Measurements from ENCODE around the gene CFAP73.

- no peak for TF ChIP-seq CTCF (IDR thresholded peaks at IDR 0.05 in 4 of 5, conservative IDR thresholded peaks at IDR 0.05 in 1 of 5)
- no peak for TF ChIP-seq POLR2A (IDR thresholded peaks at IDR 0.05)
Observed at GRCh38 chr12:113207613-113208040, 58.1 kb downstream of the CFAP73 start.
